WTC11 (cell line): Measurements from ENCODE around the gene GALNT18. TPM values are rescaled to one million over a fixed set of nuclear protein-coding genes. Genes with fewer than 3 reads are reported as not detected.

Source experiments
- ATAC-seq: fragments of 200-7000 bp; cut with Tn5 transposase; 2 replicates; pipeline ENCODE4 v1.10.0; 2021; ENCODE audit warnings: mild to moderate bottlenecking, moderate library complexity
- CTCF ChIA-PET: fragments of 300-600 bp; sonication (Branson Sonifier 250); formaldehyde crosslinking; loops from one replicate; lab custom pipeline; 2021; ENCODE audit warnings: antibody characterized with exemption; lab: Charles Lee
- POLR2A ChIA-PET: fragments of 350-600 bp; sonication (Branson Sonifier 250); formaldehyde crosslinking; loops from one replicate; lab custom pipeline; 2021; ENCODE audit warnings: antibody characterized with exemption; lab: Charles Lee
- DNase-seq: peaks from one replicate; pipeline ENCODE4 v3.0.0; 2021; ENCODE audit warnings: low spot score
- H3K27ac Mint-ChIP-seq: 2 replicates; pipeline ENCODE4 v1.8.0; 2021; ENCODE audit warnings: mixed read lengths
- H3K27me3 Mint-ChIP-seq: 2 replicates; pipeline ENCODE4 v1.8.0; 2021; ENCODE audit warnings: low read depth, mild to moderate bottlenecking, moderate library complexity, mixed read lengths
- H3K36me3 Mint-ChIP-seq: 2 replicates; pipeline ENCODE4 v1.8.0; 2021; ENCODE audit warnings: mixed read lengths
- H3K4me1 Mint-ChIP-seq: 2 replicates; pipeline ENCODE4 v1.8.0; 2022; ENCODE audit warnings: mixed read lengths
- H3K4me3 Mint-ChIP-seq: 2 replicates; pipeline ENCODE4 v1.8.0; 2021; ENCODE audit warnings: mild to moderate bottlenecking, moderate library complexity, mixed read lengths
- H3K9me3 Mint-ChIP-seq: 2 replicates; pipeline ENCODE4 v1.8.0; 2021; ENCODE audit warnings: mixed read lengths
- AR ChIP-seq: fragments of 250-450 bp; sonication (Bioruptor Pico); IDR thresholded peaks from 2 replicates; pipeline ENCODE4 v1.9.0; 2021; ENCODE audit warnings: mild to moderate bottlenecking
- ARID4B ChIP-seq: sonication (generic); formaldehyde crosslinking; IDR thresholded peaks from 2 replicates; pipeline ENCODE4 v1.8.0; 2023; ENCODE audit warnings: missing genetic modification reagents, mild to moderate bottlenecking, borderline replicate concordance
- E2F1 ChIP-seq: sonication (generic); formaldehyde crosslinking; IDR thresholded peaks from 2 replicates; pipeline ENCODE4 v1.8.0; 2022; ENCODE audit warnings: mild to moderate bottlenecking, missing genetic modification reagents
- FOXK1 ChIP-seq: sonication (generic); formaldehyde crosslinking; IDR thresholded peaks from 2 replicates; pipeline ENCODE4 v1.8.0; 2022; ENCODE audit warnings: mild to moderate bottlenecking, moderate library complexity, missing genetic modification reagents
- GABPB1 ChIP-seq: sonication (generic); formaldehyde crosslinking; IDR thresholded peaks from 2 replicates; pipeline ENCODE4 v1.8.1; 2023; ENCODE audit warnings: mild to moderate bottlenecking, missing genetic modification reagents
- IRF1 ChIP-seq: sonication (generic); formaldehyde crosslinking; IDR thresholded peaks from 2 replicates; pipeline ENCODE4 v1.8.0; 2023; ENCODE audit warnings: missing genetic modification reagents
- JUN ChIP-seq: sonication (generic); formaldehyde crosslinking; IDR thresholded peaks from 2 replicates; pipeline ENCODE4 v1.8.0; 2023; ENCODE audit warnings: mild to moderate bottlenecking, missing genetic modification reagents
- MAX ChIP-seq: sonication (generic); formaldehyde crosslinking; IDR thresholded peaks from 2 replicates; pipeline ENCODE4 v1.8.0; 2022; ENCODE audit warnings: mild to moderate bottlenecking, missing genetic modification reagents
- MYBL2 ChIP-seq: sonication (generic); formaldehyde crosslinking; IDR thresholded peaks from 2 replicates; pipeline ENCODE4 v1.8.1; 2023; ENCODE audit warnings: mild to moderate bottlenecking, moderate library complexity, missing genetic modification reagents
- NFYB ChIP-seq: sonication (generic); formaldehyde crosslinking; conservative IDR thresholded peaks from 2 replicates; pipeline ENCODE4 v1.8.0; 2022; ENCODE audit warnings: low read depth, missing genetic modification reagents
- NR3C1 ChIP-seq: sonication (generic); formaldehyde crosslinking; conservative IDR thresholded peaks from 2 replicates; pipeline ENCODE4 v1.8.1; 2023; ENCODE audit warnings: low read depth, mild to moderate bottlenecking, missing genetic modification reagents
- RELA ChIP-seq: sonication (generic); formaldehyde crosslinking; IDR thresholded peaks from 2 replicates; pipeline ENCODE4 v1.8.1; 2022; ENCODE audit warnings: missing genetic modification reagents, mild to moderate bottlenecking, borderline replicate concordance
- SMAD4 ChIP-seq: sonication (generic); formaldehyde crosslinking; IDR thresholded peaks from 2 replicates; pipeline ENCODE4 v1.8.0; 2022; ENCODE audit warnings: mild to moderate bottlenecking, missing genetic modification reagents
- TEAD1 ChIP-seq: sonication (generic); formaldehyde crosslinking; IDR thresholded peaks from 2 replicates; pipeline ENCODE4 v1.8.0; 2022; ENCODE audit warnings: mild to moderate bottlenecking, missing genetic modification reagents
- TEAD4 ChIP-seq: sonication (generic); formaldehyde crosslinking; IDR thresholded peaks from 2 replicates; pipeline ENCODE4 v1.8.0; 2022; ENCODE audit warnings: mild to moderate bottlenecking, missing genetic modification reagents
- TP53 ChIP-seq: sonication (generic); formaldehyde crosslinking; IDR thresholded peaks from 2 replicates; pipeline ENCODE4 v1.8.1; 2023; ENCODE audit warnings: mild to moderate bottlenecking, missing genetic modification reagents
- ZNF317 ChIP-seq: sonication (generic); formaldehyde crosslinking; IDR thresholded peaks from 2 replicates; pipeline ENCODE4 v1.8.1; 2023; ENCODE audit warnings: low read depth, mild to moderate bottlenecking, moderate library complexity, missing genetic modification reagents, borderline replicate concordance
- ZNF416 ChIP-seq: fragments of 250-450 bp; sonication (Bioruptor Pico); IDR thresholded peaks from 2 replicates; pipeline ENCODE4 v1.9.0; 2021; ENCODE audit warnings: mild to moderate bottlenecking, inconsistent platforms
- ZNF512 ChIP-seq: sonication (generic); formaldehyde crosslinking; IDR thresholded peaks from 2 replicates; pipeline ENCODE4 v1.8.1; 2022; ENCODE audit warnings: missing genetic modification reagents, borderline replicate concordance
- total RNA-seq: library from RNA; stranded (reverse); gene quantifications from 3 replicates; pipeline ENCODE4 v1.2.3, GENCODE V29; 2021

The GALNT18 gene
- total RNA-seq, 1 experiment from 2014 or later = 5.0 TPM

GRCh38 chr11:11411401-11411985 lies 210.3 kb downstream of the GALNT18 start:
- Mint-ChIP-seq H3K9me3 (peaks cover 4% of the 10 kb centered on the region; the same call in 1 of the 2 replicates), H3K27ac (no peak overlapping the region), H3K27me3 (no peaks in the 10 kb centered on the region), H3K36me3 (no peaks in the 10 kb centered on the region), H3K4me1 (peaks cover 25% of the 10 kb centered on the region), H3K4me3 (no peak overlapping the region)
- ChIA-PET POLR2A (no interaction called here), CTCF (interaction anchor here (1.3 kb wide), 1 partner anchor 210 kb away, joined by 5 read pairs; the partner anchor contains the start of gene GALNT18)
- TF ChIP-seq TEAD1 (CRISPR knock-in tag) (no peak), MYBL2 (CRISPR knock-in tag) (no peak), NFYB (CRISPR knock-in tag) (no peak), GABPB1 (no peak), ZNF416 (CRISPR knock-in tag) (no peak), SMAD4 (CRISPR knock-in tag) (no peak), TEAD4 (no peak), E2F1 (CRISPR knock-in tag) (no peak), IRF1 (CRISPR knock-in tag) (no peak), NR3C1 (CRISPR knock-in tag) (no peak), JUN (CRISPR knock-in tag) (no peak), RELA (CRISPR knock-in tag) (no peak), MAX (CRISPR knock-in tag) (no peak)
- no peak for ATAC-seq
- no peak for DNase-seq

GRCh38 chr11:11409901-11410300 lies 211.9 kb downstream of the GALNT18 start:
- POLR2A ChIA-PET = no interaction called here
- H3K4me3 Mint-ChIP-seq = no peak overlapping the region
- CTCF ChIA-PET = interaction anchor here (1.3 kb wide), 1 partner anchor 212 kb away, joined by 5 read pairs; the partner anchor contains the start of gene GALNT18
- peak; percentile 26; the same call in 1 of the 2 replicates for ATAC-seq
- H3K36me3 Mint-ChIP-seq = no peaks in the 10 kb centered on the region
- no peak for DNase-seq
- peaks cover 4% of the 10 kb centered on the region; the same call in 1 of the 2 replicates for H3K9me3 Mint-ChIP-seq
- H3K4me1 Mint-ChIP-seq = peaks cover 15% of the 10 kb centered on the region
- TF ChIP-seq TP53 (no peak), IRF1 (CRISPR knock-in tag) (no peak), JUN (CRISPR knock-in tag) (no peak), ZNF512 (no peak), FOXK1 (CRISPR knock-in tag) (no peak), ARID4B (CRISPR knock-in tag) (no peak), AR (CRISPR knock-in tag) (no peak), ZNF317 (no peak)
- no peak overlapping the region for H3K27ac Mint-ChIP-seq
- H3K27me3 Mint-ChIP-seq = no peaks in the 10 kb centered on the region
